BE2C (cell line): ENCODE results near the gene INSC.

Experiments used
- DNase-seq: peaks from one replicate; pipeline ENCODE4 v3.0.0-alpha.2; 2020
- H3K27me3 ChIP-seq: fragments of 250-450 bp; sonication (Bioruptor Pico); 2 replicates; pipeline ENCODE4 v1.5.1; 2020; ENCODE audit warnings: mild to moderate bottlenecking
- H3K36me3 ChIP-seq: fragments of 250-450 bp; sonication (Bioruptor Pico); 2 replicates; pipeline ENCODE4 v1.5.1; 2020; ENCODE audit warnings: mild to moderate bottlenecking
- H3K4me1 ChIP-seq: fragments of 250-450 bp; sonication (Bioruptor Pico); 2 replicates; pipeline ENCODE4 v1.5.1; 2020
- H3K4me3 ChIP-seq: 2 replicates; pipeline ENCODE4 v1.5.1; 2011; ENCODE audit warnings: low read depth, low read length
- H3K9me3 ChIP-seq: fragments of 250-450 bp; sonication (Bioruptor Pico); 2 replicates; pipeline ENCODE4 v1.5.1; 2020
- CTCF ChIP-seq: IDR thresholded peaks from 2 replicates; pipeline ENCODE4 v1.5.1; 2012; ENCODE audit warnings: mild to moderate bottlenecking, low read depth, low read length

INSC gene

GRCh38 chr11:15124528-15124927 is 9.8 kb downstream of the INSC start:
- no peak for TF ChIP-seq CTCF
- no peaks in the 10 kb centered on the region for H3K36me3 ChIP-seq
- H3K9me3 ChIP-seq: no peaks in the 10 kb centered on the region
- no peaks in the 10 kb centered on the region for H3K27me3 ChIP-seq
- DNase-seq: no peak
- no peaks in the 10 kb centered on the region for H3K4me1 ChIP-seq
- H3K4me3 ChIP-seq: no peak overlapping the region

- no peaks in the 10 kb centered on the region for H3K36me3 ChIP-seq
- no peaks in the 10 kb centered on the region for H3K27me3 ChIP-seq
- TF ChIP-seq CTCF: no peak
- no peaks in the 10 kb centered on the region for H3K4me1 ChIP-seq
- no peak for DNase-seq
- H3K4me3 ChIP-seq: no peak overlapping the region
- no peaks in the 10 kb centered on the region for H3K9me3 ChIP-seq
Measured at GRCh38 chr11:15127341-15127740, 12.6 kb downstream of the INSC start.

GRCh38 chr11:15128621-15129020 is 13.9 kb downstream of the INSC start:
- TF ChIP-seq CTCF: no peak
- H3K4me3 ChIP-seq: no peak overlapping the region
- no peak for DNase-seq
- no peaks in the 10 kb centered on the region for H3K27me3 ChIP-seq
- H3K9me3 ChIP-seq: no peaks in the 10 kb centered on the region
- no peaks in the 10 kb centered on the region for H3K36me3 ChIP-seq
- no peaks in the 10 kb centered on the region for H3K4me1 ChIP-seq

- no peak for DNase-seq
- no peaks in the 10 kb centered on the region for H3K9me3 ChIP-seq
- H3K4me3 ChIP-seq: no peak overlapping the region
- no peak for TF ChIP-seq CTCF
- H3K4me1 ChIP-seq: no peaks in the 10 kb centered on the region
- no peaks in the 10 kb centered on the region for H3K36me3 ChIP-seq
- H3K27me3 ChIP-seq: no peaks in the 10 kb centered on the region
Measured at GRCh38 chr11:15136166-15136565, 21.4 kb downstream of the INSC start.

- H3K9me3 ChIP-seq: no peaks in the 10 kb centered on the region
- DNase-seq: no peak
- no peak overlapping the region for H3K4me3 ChIP-seq
- H3K36me3 ChIP-seq: no peaks in the 10 kb centered on the region
- no peak for TF ChIP-seq CTCF
- H3K4me1 ChIP-seq: no peaks in the 10 kb centered on the region
- H3K27me3 ChIP-seq: no peaks in the 10 kb centered on the region
Measured at GRCh38 chr11:15139096-15139770, 24.5 kb downstream of the INSC start.

GRCh38 chr11:15139958-15140659 is 25.4 kb downstream of the INSC start:
- DNase-seq: no peak
- Histone ChIP-seq H3K9me3 (no peaks in the 10 kb centered on the region), H3K4me1 (no peaks in the 10 kb centered on the region), H3K36me3 (no peaks in the 10 kb centered on the region), H3K27me3 (no peaks in the 10 kb centered on the region), H3K4me3 (no peak overlapping the region)
- TF ChIP-seq CTCF: no peak
